ENCODE data around the gene PHLPP1. TPM values are rescaled to one million over a fixed set of nuclear protein-coding genes. Genes with fewer than 3 reads are reported as not detected.

The PHLPP1 gene
- 10 to 100 TPM in 4 of 6 donors, 1 to 10 TPM in 2; 8.2 to 15.5 (median 13.2) TPM for total RNA-seq

DNA sequence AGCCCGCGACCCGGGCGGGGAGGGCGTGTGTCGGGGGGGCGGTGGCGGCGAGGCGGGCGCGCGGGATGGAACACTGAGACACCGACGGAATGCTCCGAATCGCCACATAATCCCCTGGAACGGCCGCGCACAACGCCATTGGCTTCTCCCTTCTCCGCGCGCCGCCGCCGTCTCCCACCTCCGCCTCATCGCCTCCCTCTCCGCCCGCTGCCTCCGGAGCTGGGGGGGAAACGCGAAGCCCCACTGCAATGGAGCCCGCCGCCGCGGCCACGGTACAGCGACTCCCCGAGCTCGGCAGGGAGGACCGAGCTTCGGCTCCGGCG lies at the start of gene PHLPP1:
Gene PHLPP1, plus strand, starts transcription at position 106 of the 323 bp plus-strand sequence. Its CDS starts 143 bp downstream, at position 249.
- Histone ChIP-seq H3K9me3 (no peaks in the 10 kb centered on the region), H3K36me3 (no peaks in the 10 kb centered on the region), H3K4me1 (peaks cover 0 to 37% (median 17%) of the 10 kb centered on the region in 4 donors), H3K27ac (peak within 1 kb of the TSS; percentile 92 to 99 (median 98)), H3K4me3 (peak within 1 kb of the TSS; percentile 81 to 90 (median 82)), H3K27me3 (no peaks in the 10 kb centered on the region)
- WGBS, 2 donors, result 1% methylated on average over 30 of the region's 46 CpGs; no CpG with 5 or more reads in 1 of the 2 donors
- TF ChIP-seq EP300 (IDR thresholded peaks at IDR 0.05), result no peak
- TF ChIP-seq POLR2AphosphoS5 (IDR thresholded peaks at IDR 0.05), result peak in 1 of 2 donors; percentile 75
- TF ChIP-seq, protein P1, sequence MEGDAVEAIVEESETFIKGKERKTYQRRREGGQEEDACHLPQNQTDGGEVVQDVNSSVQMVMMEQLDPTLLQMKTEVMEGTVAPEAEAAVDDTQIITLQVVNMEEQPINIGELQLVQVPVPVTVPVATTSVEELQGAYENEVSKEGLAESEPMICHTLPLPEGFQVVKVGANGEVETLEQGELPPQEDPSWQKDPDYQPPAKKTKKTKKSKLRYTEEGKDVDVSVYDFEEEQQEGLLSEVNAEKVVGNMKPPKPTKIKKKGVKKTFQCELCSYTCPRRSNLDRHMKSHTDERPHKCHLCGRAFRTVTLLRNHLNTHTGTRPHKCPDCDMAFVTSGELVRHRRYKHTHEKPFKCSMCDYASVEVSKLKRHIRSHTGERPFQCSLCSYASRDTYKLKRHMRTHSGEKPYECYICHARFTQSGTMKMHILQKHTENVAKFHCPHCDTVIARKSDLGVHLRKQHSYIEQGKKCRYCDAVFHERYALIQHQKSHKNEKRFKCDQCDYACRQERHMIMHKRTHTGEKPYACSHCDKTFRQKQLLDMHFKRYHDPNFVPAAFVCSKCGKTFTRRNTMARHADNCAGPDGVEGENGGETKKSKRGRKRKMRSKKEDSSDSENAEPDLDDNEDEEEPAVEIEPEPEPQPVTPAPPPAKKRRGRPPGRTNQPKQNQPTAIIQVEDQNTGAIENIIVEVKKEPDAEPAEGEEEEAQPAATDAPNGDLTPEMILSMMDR (IDR thresholded peaks at IDR 0.05), result no peak
- TF ChIP-seq POLR2A (IDR thresholded peaks at IDR 0.05), result peak in 3 of 4 donors; percentile 75 to 80 (median 78)
- ATAC-seq (ENCODE audit: low FRiP score in 2 of 2) (no peak), DNase-seq (no peak)

DNA sequence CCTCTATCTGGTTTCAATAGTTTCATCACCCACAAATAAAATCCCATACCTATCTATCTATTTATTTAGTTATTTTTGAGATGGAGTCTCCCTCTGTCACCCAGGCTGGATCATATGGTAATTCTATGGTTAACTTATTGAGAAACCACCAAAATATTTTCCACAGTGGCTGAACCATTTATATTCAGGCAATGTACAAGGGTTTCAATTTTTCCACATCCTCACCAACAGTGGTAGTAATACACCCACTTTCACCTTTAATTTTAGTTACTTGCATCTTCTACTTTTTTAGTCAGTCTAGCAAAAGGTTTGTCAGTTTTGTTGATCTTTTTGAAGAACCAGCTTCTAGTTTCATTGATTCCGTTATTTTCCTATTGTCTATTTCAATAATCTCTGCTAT lies 46.1 kb upstream of the PHLPP1 start:
- no peak for DNase-seq
- 92 to 98% methylated on average over 1 of the region's 1 CpG for WGBS, 2 donors
- Histone ChIP-seq H3K4me1 (no peaks in the 10 kb centered on the region), H3K36me3 (no peaks in the 10 kb centered on the region), H3K4me3 (no peak overlapping the region), H3K27ac (no peak overlapping the region), H3K27me3 (no peaks in the 10 kb centered on the region), H3K9me3 (peaks cover 0 to 9% (median 2%) of the 10 kb centered on the region in 4 donors)
- TF ChIP-seq POLR2AphosphoS5 (IDR thresholded peaks at IDR 0.05), result no peak
- TF ChIP-seq, protein P1 (IDR thresholded peaks at IDR 0.05), result no peak
- ATAC-seq (ENCODE audit: low FRiP score in 2 of 2), result no peak

DNA sequence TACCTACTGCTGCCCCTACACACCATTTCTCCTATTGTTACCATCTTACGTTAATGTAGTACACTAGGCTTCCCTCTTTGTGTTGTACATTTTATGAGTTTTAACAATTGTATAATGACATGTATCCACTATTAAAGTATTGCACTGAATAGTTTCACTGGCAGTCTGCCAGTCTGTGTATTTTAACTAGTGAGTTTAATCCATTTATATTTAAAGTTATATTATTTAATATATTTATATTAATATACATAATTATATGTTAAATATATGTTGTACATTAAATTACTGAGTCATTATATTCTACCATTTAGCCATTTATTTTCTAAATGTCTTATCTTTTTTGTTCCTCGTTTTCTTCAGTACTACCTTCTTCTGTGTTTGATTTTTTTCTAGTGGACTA lies 44.8 kb upstream of the PHLPP1 start:
- Histone ChIP-seq H3K36me3 (no peaks in the 10 kb centered on the region), H3K4me3 (no peak overlapping the region), H3K27ac (no peak overlapping the region), H3K4me1 (no peaks in the 10 kb centered on the region), H3K9me3 (peaks cover 0 to 9% (median 2%) of the 10 kb centered on the region in 4 donors), H3K27me3 (no peaks in the 10 kb centered on the region)
- no peak for DNase-seq
- TF ChIP-seq POLR2AphosphoS5 (IDR thresholded peaks at IDR 0.05) (no peak), POLR2A (IDR thresholded peaks at IDR 0.05) (no peak), EP300 (IDR thresholded peaks at IDR 0.05) (no peak)
- TF ChIP-seq, protein P1 (IDR thresholded peaks at IDR 0.05), result no peak
- 91 to 100% methylated on average over 2 of the region's 2 CpGs for WGBS, 2 donors
- no peak for ATAC-seq (ENCODE audit: low FRiP score in 2 of 2)

DNA sequence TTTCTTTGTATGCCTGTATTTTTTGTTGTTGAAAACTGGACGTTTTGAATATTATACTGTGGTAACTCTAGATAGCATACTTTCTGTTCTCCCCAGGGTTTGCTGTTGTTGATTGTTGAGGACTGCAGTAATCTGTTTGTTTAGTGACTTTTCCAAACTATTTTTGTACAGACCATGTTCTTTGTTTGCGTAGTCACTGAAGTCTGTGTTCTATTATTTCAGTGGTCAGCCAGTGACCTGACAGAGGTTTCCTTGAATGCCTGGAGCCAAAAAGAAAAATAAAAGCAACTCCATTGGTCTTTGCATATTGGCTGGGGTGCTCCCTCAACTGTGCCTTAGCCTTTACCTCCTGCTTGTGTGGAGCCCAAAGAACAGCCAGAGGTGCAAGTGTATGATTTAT lies 42.7 kb upstream of the PHLPP1 start:
- 60 to 67% methylated on average over 2 of the region's 2 CpGs for WGBS, 2 donors
- H3K9me3 ChIP-seq, result peaks cover 0 to 9% (median 2%) of the 10 kb centered on the region in 4 donors
- DNase-seq (no peak), ATAC-seq (ENCODE audit: low FRiP score in 2 of 2) (no peak)
- no peaks in the 10 kb centered on the region for H3K4me1 ChIP-seq
- TF ChIP-seq POLR2A (IDR thresholded peaks at IDR 0.05) (no peak), POLR2AphosphoS5 (IDR thresholded peaks at IDR 0.05) (no peak), EP300 (IDR thresholded peaks at IDR 0.05) (no peak)
- TF ChIP-seq, protein P1 (IDR thresholded peaks at IDR 0.05), result no peak
- no peak overlapping the region for H3K4me3 ChIP-seq
- no peak overlapping the region for H3K27ac ChIP-seq
- no peaks in the 10 kb centered on the region for H3K36me3 ChIP-seq
- H3K27me3 ChIP-seq, result no peaks in the 10 kb centered on the region

DNA sequence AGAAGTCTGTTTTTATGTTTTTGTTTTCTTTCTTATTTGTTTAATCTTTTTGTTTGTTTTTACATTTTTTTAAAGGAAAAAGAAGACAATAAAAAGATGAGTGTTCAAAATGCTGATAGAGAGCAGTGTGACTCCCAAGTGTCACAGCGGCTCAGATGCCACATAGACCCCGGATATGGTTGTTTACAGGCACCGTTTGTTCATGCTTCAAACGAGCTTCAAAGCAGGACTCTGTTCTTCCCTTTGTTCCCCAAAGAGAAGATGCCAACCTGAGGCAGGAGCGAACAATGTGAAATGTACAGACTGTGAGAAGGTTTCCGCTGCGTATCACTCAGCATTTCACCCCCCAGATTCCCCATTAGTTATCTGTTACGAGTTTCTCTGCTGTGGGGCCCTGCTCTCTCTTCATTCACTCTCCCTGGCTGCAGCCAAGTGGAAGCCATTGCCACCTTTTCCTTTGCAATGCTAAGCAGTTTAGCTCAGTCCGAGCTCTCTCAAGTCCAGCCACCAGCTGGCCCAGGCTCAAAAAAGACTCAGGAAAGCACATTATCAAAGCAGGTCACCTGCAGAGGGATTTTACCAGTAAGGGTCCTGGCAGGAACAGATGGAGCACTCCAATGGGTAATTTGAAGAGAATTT lies 36.4 kb upstream of the PHLPP1 start:
- 81 to 85% methylated on average over 9 of the region's 9 CpGs for WGBS, 2 donors
- no peak for ATAC-seq (ENCODE audit: low FRiP score in 2 of 2)
- H3K27me3 ChIP-seq, result no peaks in the 10 kb centered on the region

More for the DNA sequence above, 36.4 kb upstream of the PHLPP1 start:
- H3K9me3 ChIP-seq, result no peaks in the 10 kb centered on the region
- no peak for TF ChIP-seq EP300 (IDR thresholded peaks at IDR 0.05)
- TF ChIP-seq POLR2AphosphoS5 (IDR thresholded peaks at IDR 0.05), result no peak
- TF ChIP-seq, protein P1 (IDR thresholded peaks at IDR 0.05), result no peak
- no peak for TF ChIP-seq POLR2A (IDR thresholded peaks at IDR 0.05)
- H3K36me3 ChIP-seq, result no peaks in the 10 kb centered on the region
- no peak for DNase-seq
- H3K4me1 ChIP-seq, result no peaks in the 10 kb centered on the region
- H3K4me3 ChIP-seq, result no peak overlapping the region
- H3K27ac ChIP-seq, result no peak overlapping the region

Data from upper lobe of left lung (tissue), 6 donors.